ACC112 (cell line): ENCODE data around the gene WASHC3.

ENCODE experiments used
- H2AFZ ChIP-seq: fragments of 200-600 bp; sonication (generic); one replicate; pipeline ENCODE4 v1.6.0; 2017; ENCODE audit warnings: antibody characterized with exemption, low read length; ENCODE audit not compliant: unreplicated experiment
- H3K27ac ChIP-seq: fragments of 200-600 bp; sonication (generic); 2 replicates; pipeline ENCODE4 v1.5.1; 2014; ENCODE audit warnings: low read depth, mild to moderate bottlenecking, antibody characterized with exemption, low read length, moderate library complexity
- H3K27me3 ChIP-seq: fragments of 200-600 bp; sonication (generic); 2 replicates; pipeline ENCODE4 v1.6.1; 2014; ENCODE audit warnings: mild to moderate bottlenecking, antibody characterized with exemption, low read length, moderate library complexity, mixed read lengths; ENCODE audit not compliant: insufficient read depth
- H3K36me3 ChIP-seq: fragments of 200-600 bp; sonication (generic); 2 replicates; pipeline ENCODE4 v1.6.1; 2016; ENCODE audit warnings: mild to moderate bottlenecking, antibody characterized with exemption, low read length, moderate library complexity, mixed read lengths; ENCODE audit not compliant: insufficient read depth
- H3K4me1 ChIP-seq: fragments of 200-600 bp; sonication (generic); one replicate; pipeline ENCODE4 v1.6.1; 2016; ENCODE audit warnings: low read length, mixed read lengths; ENCODE audit not compliant: insufficient read depth, unreplicated experiment, control insufficient read depth
- H3K4me3 ChIP-seq: fragments of 200-600 bp; sonication (generic); 2 replicates; pipeline ENCODE4 v1.5.1; 2014; ENCODE audit warnings: mild to moderate bottlenecking, low read depth, low read length
- H3K79me2 ChIP-seq: fragments of 200-600 bp; sonication (generic); one replicate; pipeline ENCODE4 v1.6.0; 2016; ENCODE audit warnings: low read length; ENCODE audit not compliant: control insufficient read depth, unreplicated experiment, insufficient read depth

The WASHC3 gene

GRCh38 chr12:102051431-102051965 is 10.3 kb downstream of the WASHC3 start:
- Histone ChIP-seq H3K4me1 (no peaks in the 10 kb centered on the region), H2AFZ (no peak overlapping the region), H3K4me3 (no peak overlapping the region), H3K79me2 (peaks cover 5% of the 10 kb centered on the region), H3K27me3 (no peaks in the 10 kb centered on the region), H3K27ac (no peak overlapping the region), H3K36me3 (peaks cover 34% of the 10 kb centered on the region)

DNA sequence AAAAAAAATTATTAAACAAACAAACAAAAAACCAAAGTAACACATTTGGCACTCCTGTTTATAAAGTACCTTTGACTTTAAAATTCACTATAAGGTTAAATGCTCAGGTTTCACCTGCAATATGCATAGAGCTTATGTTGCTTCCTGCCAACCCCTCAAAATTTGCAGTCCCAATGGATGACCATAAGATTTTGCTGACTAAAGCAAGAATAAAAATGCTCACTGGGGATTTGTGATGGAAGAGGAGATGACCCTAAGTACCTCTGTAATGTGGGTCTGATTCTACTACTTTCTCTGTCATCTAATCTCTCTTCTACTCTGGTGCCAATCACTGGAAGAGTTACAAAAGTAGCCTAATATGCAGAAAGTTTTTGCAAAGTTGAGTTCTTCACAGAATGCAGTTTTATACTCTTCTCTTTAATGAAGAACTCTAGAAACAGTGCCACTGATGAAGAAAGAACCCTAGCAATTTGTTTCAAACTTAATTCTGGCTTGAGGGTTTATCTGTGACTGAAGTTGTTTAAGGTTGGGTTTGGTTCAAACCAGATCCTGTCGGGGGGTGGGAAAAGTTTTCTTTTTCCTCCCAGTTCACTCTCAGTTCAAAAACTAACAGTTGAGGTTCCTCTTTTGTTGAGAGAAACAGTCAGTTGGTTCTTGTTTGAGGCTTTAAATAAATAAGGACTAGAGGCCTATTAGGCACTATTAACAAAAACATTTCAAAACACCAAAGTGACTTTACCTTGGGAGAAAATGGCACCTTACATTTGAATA is 10.9 kb downstream of the WASHC3 start:
- Histone ChIP-seq H3K4me1 (no peaks in the 10 kb centered on the region), H3K79me2 (peaks cover 5% of the 10 kb centered on the region), H3K27ac (no peak overlapping the region), H3K36me3 (peaks cover 27% of the 10 kb centered on the region), H3K27me3 (no peaks in the 10 kb centered on the region), H3K4me3 (no peak overlapping the region), H2AFZ (no peak overlapping the region)

- no peaks in the 10 kb centered on the region for H3K4me1 ChIP-seq
Measured at GRCh38 chr12:102043928-102044327, 17.9 kb downstream of the WASHC3 start.

DNA sequence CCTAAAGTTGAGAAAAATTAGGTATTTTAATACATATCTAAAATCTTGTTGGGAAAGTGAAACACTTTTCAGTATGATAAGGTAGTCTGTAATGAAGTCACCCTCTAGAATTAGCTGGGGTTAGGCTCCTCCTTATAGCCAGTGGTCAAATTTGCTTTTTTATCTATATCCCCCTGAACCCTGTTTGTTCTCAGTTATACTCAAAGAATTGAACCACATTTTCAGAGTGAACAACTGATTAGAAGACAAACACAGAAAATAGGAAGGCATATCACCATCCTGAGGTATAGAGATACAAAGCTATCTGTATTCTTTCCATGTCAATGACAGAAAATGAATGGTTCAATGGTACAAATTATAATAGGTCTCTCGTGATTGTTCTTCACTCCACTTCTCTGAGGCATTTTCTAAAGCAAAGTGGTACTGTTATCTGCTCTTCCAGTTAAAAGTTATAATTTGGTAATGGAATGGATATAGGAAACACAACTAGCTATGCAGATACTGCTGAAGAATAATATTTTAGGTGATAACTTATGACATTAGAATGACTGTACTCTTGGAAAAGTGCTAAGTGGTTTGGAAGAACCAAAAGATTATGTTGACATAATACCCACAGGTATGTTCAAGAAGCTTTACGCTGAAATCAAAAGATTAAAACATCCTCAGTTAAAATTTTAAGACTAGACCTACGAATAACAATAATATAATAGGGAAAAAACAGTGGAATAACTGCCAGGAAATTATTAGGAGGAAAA is 27.6 kb downstream of the WASHC3 start:
- H3K4me1 ChIP-seq, result no peaks in the 10 kb centered on the region
- peaks cover 19% of the 10 kb centered on the region for H3K36me3 ChIP-seq
- H3K4me3 ChIP-seq, result no peak overlapping the region
- no peaks in the 10 kb centered on the region for H3K79me2 ChIP-seq
- no peak overlapping the region for H2AFZ ChIP-seq
- no peak overlapping the region for H3K27ac ChIP-seq
- H3K27me3 ChIP-seq, result no peaks in the 10 kb centered on the region

More at GRCh38 chr12:102043928-102044327, 17.9 kb downstream of the WASHC3 start:
- H3K27ac ChIP-seq, result no peak overlapping the region
- peaks cover 16% of the 10 kb centered on the region for H3K36me3 ChIP-seq
- no peaks in the 10 kb centered on the region for H3K79me2 ChIP-seq
- H3K27me3 ChIP-seq, result no peaks in the 10 kb centered on the region
- no peak overlapping the region for H3K4me3 ChIP-seq
- H2AFZ ChIP-seq, result no peak overlapping the region

DNA sequence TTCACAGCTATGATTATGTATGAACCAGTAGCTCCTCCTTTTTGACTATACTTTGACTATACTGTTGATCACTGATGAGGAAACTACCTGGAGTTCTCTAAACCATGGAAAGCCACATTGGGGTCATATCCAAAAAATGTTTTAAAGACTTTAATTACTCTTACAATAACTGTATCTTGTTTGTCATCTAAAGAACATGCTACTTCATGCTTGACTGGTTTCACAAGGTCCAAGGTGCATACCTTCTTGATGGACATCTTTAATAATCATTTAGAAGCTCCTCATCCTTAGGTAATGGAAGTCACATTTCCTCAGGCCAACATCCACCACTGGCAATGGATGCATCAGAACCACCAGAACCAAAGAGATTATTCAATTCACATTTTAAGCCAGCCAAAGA is 29.9 kb downstream of the WASHC3 start:
- H3K4me1 ChIP-seq, result no peaks in the 10 kb centered on the region
- H2AFZ ChIP-seq, result no peak overlapping the region
- H3K27me3 ChIP-seq, result no peaks in the 10 kb centered on the region
- peaks cover 14% of the 10 kb centered on the region; the same call in 1 of the 2 replicates for H3K36me3 ChIP-seq
- H3K27ac ChIP-seq, result no peak overlapping the region
- no peak overlapping the region for H3K4me3 ChIP-seq
- H3K79me2 ChIP-seq, result no peaks in the 10 kb centered on the region

DNA sequence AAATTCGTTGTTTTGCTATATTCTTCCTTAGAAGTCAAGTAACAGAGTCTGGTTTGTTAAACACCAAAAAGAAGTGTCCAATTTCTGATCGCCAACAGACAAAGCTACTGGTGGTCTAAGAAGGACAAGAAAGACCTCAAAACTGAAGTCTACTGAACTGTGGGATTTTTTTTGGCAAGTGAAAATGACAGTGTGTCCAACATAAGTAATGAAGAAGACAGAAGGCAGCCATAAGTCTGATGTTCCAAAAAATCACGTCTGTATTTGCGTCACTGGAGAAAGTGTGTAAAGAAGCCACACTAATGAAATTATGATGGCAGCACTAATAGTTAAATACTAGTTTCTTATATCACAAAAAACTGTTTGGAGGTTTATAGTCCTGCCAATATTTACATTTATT is 32.6 kb downstream of the WASHC3 start:
- Histone ChIP-seq H3K36me3 (peaks cover 7% of the 10 kb centered on the region; the same call in 1 of the 2 replicates), H3K27me3 (no peaks in the 10 kb centered on the region), H3K4me1 (peaks cover under 1% of the 10 kb centered on the region), H3K27ac (no peak overlapping the region), H3K79me2 (no peaks in the 10 kb centered on the region), H2AFZ (no peak overlapping the region), H3K4me3 (no peak overlapping the region)

DNA sequence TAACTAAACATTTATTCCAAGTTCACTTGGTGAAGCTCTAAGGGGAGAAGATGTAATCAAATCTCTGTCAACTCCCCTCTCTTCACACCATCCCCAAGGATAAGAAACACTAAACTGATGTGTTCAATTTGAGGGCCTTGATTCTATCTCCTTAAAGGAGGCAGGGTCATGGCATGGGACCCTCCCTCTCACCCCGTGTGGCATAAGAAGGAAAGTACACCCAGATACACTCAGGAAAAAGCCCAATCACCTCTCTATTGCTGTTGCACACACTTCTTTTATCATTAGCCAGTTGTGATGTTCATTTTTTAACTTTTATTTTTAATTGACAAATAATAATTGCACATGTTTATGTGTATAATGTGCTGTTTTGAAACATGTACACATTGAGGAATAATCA is 35.1 kb downstream of the WASHC3 start:
- H3K27me3 ChIP-seq, result no peaks in the 10 kb centered on the region
- no peak overlapping the region for H2AFZ ChIP-seq
- peaks cover 4% of the 10 kb centered on the region; the same call in 1 of the 2 replicates for H3K36me3 ChIP-seq
- H3K4me1 ChIP-seq, result peaks cover 15% of the 10 kb centered on the region
- H3K4me3 ChIP-seq, result no peak overlapping the region
- no peak overlapping the region for H3K27ac ChIP-seq
- no peaks in the 10 kb centered on the region for H3K79me2 ChIP-seq

DNA sequence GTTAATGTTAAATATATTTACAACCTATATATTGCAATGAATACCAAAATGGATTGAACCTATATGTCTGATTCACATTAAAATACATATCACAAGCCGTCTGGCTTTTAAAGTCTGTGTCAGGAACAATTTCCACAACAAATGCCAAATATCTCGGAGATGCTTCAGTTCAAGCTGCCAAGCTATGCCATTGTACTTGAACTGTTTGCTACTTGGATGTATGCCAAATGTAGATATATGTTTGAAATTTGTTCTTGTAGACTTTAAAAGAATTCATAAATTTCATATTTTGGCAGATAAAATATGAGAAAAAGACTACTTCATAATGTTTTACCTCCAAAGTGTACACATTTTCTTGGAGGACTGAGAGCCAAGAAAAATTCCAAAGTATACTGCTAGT is 37.0 kb downstream of the WASHC3 start:
- H3K27ac ChIP-seq, result no peak overlapping the region
- H3K36me3 ChIP-seq, result peaks cover 7% of the 10 kb centered on the region
- no peaks in the 10 kb centered on the region for H3K79me2 ChIP-seq
- H2AFZ ChIP-seq, result no peak overlapping the region
- no peak overlapping the region for H3K4me3 ChIP-seq
- H3K27me3 ChIP-seq, result no peaks in the 10 kb centered on the region
- H3K4me1 ChIP-seq, result peaks cover 15% of the 10 kb centered on the region

DNA sequence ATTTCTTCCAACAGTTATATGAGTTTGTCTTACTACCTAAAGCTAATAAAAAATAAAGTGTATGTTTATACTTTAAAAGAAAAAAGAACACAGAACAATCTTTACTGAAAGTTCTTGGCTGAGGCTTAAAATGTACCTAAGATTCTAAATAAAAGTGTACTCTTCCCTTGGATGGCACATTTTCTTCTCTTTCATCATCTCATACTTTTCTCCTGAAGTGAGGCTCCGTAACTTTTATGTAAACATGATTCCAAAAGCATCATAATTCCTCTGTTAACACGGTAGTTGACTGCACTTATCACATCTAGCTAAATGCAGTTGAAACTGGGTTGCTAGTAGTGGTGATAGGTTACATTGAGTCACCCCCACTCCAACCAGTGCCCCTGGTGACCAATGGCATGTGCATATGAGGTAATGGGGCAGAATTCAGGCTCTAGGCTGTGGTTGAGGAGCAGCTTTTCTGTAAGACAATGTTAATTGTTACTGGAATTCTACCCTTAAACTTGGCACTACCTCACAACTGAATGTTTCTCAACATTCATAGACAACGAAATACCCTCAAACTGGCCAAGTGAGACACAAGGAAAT is 38.4 kb downstream of the WASHC3 start:
- H2AFZ ChIP-seq, result no peak overlapping the region
- no peaks in the 10 kb centered on the region for H3K79me2 ChIP-seq
- no peak overlapping the region for H3K4me3 ChIP-seq
- H3K36me3 ChIP-seq, result peaks cover 8% of the 10 kb centered on the region
- no peaks in the 10 kb centered on the region for H3K27me3 ChIP-seq
- peaks cover 15% of the 10 kb centered on the region for H3K4me1 ChIP-seq
- H3K27ac ChIP-seq, result peak overlapping the region; percentile 73

- Histone ChIP-seq H3K79me2 (no peaks in the 10 kb centered on the region), H2AFZ (no peak overlapping the region), H3K27ac (no peak overlapping the region), H3K4me3 (no peak overlapping the region), H3K4me1 (peaks cover 15% of the 10 kb centered on the region), H3K27me3 (no peaks in the 10 kb centered on the region), H3K36me3 (peaks cover 15% of the 10 kb centered on the region)
Measured at GRCh38 chr12:102022286-102022685, 39.5 kb downstream of the WASHC3 start.
